Sigmoid colon (tissue), 3 donors: ENCODE measurements around the gene USP37.

Experiments
- CTCF ChIP-seq, 4 experiments: fragments of 450-650 bp in 3 of 4; fragments of 200-600 bp in 1 of 4; IDR thresholded peaks; one replicate each; pipeline ENCODE4 v1.5.1; 2016 to 2019; ENCODE audit warnings: antibody characterized with exemption in 4 of 4, mild to moderate bottlenecking in 3 of 4, moderate library complexity in 2 of 4
- POLR2A ChIP-seq, 2 donors: fragments of 450-650 bp; IDR thresholded peaks; one replicate each; pipeline ENCODE4 v1.6.1; 2016; ENCODE audit warnings: antibody characterized with exemption in 2 of 2, mild to moderate bottlenecking in 2 of 2, moderate library complexity in 2 of 2

DNA sequence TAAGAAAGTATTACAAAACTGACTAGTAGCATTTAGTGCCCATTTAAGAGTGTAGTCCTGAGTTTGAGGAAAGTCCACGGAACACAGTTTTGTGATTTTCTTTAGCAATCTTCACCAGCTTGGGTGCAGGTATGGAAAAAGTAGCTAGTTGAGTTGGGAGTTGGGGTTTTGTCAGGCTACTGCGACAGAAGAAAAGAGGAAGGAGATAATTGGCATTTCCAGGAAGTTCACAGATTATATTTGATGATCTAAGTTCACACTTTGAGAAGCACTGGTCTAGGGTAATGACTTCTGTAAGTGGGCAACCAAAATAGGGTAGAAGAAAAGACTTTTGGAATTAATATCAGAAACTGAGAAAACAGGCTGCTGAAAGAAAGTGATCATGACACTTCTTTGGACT, 97.1 kb downstream of the USP37 start:
- no peak for TF ChIP-seq CTCF (IDR thresholded peaks at IDR 0.05)
- TF ChIP-seq POLR2A (IDR thresholded peaks at IDR 0.05), result no peak
